Dedifferentiated amniotic fluid mesenchymal stem cell (primary cell): ENCODE data around the gene ANKRD12.
"Not testable (repeated sequence)": the region's sequence is repeated elsewhere in the genome, so short reads cannot be mapped to it uniquely, and the experiment has no call there.

Experiments
- DNase-seq: peaks from one replicate; pipeline ENCODE4 v3.0.0-alpha.2; 2016; ENCODE audit errors: extremely low spot score

ANKRD12 gene

DNA sequence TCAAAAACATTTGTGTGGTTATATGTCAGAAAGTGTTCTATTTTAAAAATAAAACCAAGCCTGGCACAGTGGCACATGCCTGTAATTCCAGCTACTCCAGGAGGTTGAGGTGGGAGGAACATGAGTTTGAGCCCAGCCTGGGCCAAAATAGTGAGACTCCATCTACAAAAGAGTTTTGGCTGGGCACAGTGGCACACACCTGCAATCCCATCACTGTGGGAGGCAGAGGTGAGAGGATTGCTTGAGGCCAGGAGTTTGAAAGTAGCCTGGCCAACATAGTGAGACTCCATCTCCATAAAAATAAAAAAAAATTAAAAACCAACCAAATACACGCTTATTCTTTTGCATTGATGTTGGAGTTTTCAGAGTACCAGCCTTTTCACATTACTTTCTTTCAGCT lies 9.6 kb downstream of the ANKRD12 start:
- DNase-seq = no peak

DNA sequence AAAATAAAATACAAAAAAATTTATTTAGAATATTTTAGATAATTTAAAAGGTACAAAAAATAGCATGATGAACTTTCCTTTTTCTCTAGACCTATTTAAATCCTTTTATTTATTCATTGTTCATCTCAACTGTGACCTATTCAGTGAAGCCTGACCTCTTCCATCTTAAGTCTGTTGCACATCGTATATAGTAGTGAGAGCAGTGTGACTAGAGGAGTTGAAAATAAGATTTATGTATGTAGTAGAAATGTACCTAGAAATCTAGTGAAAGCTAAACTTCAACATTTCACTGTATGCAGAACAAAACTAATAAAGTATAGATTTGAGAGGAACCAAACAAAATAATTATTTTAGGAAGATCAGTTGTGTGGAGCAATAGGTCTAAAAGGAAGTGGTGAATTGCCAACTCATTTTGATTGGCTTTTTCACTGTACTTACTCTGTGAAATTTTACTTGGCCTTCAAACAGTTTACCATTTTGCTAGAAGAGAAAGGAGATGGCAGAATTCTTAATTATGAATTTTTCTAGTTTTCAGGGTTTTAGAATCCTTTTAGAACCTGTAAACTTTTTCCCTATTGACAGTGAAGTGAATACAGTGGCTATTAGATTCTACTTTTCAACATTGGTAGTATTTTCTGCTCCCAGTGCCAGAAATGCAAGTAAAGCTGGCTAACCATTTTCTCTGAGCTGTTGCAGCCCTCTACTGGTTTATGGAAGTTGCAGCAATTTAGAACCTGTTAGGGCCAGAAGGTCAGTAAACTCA lies 11.0 kb downstream of the ANKRD12 start:
- peak; percentile 75 for DNase-seq

DNA sequence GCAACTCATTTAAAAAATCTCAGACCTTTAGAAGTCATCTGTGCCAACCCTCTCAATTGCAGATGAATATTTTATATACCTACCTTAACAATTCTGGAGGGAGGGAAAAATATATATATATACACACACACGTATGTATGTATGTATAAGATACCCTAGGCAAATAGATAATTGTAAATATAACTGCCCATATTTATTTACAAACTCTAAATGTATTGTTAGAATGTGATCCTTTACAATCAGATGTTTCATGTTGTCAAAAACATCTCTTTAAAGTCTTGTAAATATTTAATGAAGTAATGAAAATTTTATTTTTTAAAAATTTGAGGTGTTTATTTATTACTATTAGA lies 11.6 kb downstream of the ANKRD12 start:
- no peak for DNase-seq

DNA sequence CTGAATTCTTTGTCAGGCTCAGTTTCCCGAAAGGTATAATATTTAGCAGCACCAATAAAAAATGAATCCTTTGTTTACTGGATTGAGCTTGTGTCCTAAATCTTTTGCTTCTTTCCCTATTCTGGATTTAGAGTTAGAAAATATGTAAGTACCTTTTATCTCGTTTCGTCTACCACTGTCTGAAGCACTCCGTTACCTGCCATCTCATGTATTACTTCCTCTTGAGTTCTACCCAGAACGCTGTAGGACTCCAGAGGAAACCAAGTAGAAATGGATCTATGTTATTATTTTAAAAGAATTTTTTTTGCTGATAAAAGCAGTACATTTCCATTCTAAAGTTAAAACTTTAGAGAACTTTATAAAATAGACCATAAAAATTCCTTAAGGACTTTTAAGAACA lies 13.5 kb downstream of the ANKRD12 start:
- no peak for DNase-seq

DNA sequence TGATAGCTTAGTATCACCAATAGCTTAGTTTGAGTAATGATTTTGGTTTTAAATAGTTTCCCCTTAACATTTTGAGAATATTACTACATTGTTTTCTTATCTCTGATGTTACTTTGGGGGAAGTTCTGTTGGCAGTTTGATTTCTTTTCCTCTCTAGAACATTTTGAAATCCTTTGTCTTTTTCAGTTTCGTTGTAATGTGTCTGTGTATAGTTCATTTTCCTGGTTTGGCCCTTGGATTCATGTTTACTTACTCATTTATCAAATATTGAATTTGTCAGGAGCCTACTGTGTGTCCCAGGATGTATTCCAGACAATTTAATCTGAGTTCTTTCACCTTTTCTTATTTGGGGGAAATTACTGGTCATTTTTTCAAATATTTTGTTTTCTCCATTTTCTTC lies 16.7 kb downstream of the ANKRD12 start:
- DNase-seq = no peak

DNA sequence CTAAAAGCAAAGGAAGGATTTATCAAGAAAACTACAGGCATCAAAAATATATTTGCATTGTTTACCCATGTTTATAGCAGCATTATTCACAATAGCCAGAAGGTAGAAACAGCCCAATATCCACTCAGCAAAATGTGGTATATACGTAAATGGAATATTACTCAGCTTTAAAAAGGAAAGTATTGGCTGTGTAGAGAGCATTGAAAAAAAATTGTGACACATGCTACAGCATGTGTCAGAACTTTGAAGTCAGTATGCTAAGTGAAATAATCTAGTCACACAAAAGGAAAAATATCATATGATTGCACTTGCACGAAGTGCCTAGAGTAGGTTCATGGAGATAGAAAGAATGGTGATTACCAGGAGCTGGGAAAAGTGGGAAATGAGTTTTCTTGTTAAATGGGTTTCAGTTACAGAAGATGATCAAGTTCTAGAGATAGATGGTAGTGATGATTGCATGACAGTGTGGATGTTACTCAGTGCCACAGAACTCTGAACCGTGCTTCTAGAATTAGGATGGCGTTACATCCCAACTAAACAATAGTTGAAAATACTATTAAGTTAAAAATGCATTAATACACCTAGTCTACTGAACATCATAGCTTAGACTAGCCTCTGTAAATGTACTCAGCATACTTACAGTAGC lies 20.1 kb downstream of the ANKRD12 start:
- DNase-seq = no peak

DNA sequence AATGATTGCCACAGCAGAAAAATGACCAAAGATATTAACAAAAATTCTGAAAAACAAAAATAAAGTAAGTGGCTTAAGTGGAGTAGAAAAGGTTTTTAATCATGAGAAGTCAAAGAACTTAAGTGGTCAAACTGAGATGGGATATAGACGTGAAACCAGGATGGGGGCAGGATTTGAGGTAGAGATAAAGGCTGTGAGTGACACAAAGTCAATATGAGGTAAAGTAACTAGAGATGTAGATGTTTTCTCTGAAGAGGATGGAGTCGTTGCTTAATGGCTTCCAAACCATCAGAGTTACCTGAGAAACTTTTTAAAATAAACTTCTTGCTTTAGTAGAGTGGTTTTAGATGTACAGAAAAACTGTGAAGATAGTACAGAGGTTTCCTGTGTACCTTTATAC lies 21.2 kb downstream of the ANKRD12 start:
- no peak for DNase-seq

DNA sequence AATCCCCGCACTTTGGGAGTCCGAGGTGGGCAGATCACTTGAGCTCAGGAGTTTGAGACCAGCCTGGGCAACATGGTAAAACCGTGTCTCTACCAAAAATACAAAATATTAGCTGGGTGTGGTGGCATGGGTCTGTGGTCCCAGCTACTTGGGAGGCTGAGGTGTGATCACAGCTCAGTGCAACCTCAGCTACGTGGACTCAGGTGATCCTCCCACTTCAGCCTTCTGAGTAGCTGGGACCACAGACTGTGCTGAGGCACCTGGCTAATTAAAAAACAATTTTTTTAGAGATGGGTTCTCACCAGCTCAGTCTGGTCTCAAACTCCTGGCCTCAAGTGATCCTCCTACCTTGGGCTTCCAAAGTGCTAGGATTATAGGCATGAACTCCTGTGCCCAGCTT lies 23.4 kb downstream of the ANKRD12 start:
- DNase-seq = no peak

DNA sequence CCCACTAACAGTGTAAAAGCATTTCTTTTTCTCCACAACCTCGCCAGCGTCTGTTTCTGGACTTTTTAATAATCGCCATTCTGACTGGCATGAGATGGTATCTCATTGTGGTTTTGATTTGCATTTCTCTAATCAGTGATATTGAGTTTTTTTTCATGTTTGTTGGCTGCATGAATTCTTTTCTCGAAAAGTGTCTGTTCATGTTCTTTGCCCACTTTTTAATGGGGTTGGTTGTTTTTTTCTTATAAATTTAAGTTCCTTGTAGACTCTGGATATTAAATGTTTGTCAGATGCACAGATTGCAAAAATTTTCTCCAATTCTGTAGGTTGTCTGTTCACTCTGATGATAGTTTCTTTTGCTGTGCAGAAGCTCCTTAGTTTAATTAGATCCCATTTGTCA lies 26.1 kb downstream of the ANKRD12 start:
- DNase-seq = not testable (repeated sequence)

DNA sequence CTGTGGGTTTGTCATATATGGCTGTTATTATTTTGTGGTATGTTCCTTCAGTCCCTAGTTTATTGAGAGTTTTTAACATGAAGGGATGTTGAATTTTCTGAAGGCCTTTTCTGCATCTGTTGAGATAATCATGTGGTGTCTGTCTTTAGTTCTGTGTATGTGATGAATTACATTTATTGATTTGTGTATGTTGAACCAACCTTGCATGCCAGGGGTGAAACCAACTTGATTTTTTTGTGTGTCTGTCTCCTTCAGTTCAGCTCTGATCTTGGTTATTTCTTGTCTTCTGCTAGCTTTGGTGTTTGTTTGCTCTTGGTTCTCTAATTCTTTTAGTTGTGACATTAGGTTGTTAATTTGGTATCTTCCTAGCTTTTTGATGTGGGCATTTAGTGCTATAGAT lies 27.6 kb downstream of the ANKRD12 start:
- not testable (repeated sequence) for DNase-seq

DNA sequence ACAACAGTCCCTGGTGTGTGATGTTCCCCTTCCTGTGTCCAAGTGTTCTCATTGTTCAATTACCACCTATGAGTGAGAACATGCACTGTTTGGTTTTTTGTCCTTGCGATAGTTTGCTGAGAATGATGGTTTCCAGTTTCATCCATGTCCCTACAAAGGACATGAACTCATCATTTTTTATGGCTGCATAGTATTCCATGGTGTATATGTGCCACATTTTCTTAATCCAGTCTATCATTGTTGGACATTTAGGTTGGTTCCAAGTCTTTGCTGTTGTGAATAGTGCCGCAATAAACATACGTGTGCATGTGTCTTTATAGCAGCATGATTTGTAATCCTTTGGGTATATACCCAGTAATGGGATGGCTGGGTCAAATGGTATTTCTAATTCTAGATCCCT lies 29.3 kb downstream of the ANKRD12 start:
- DNase-seq = not testable (repeated sequence)

DNA sequence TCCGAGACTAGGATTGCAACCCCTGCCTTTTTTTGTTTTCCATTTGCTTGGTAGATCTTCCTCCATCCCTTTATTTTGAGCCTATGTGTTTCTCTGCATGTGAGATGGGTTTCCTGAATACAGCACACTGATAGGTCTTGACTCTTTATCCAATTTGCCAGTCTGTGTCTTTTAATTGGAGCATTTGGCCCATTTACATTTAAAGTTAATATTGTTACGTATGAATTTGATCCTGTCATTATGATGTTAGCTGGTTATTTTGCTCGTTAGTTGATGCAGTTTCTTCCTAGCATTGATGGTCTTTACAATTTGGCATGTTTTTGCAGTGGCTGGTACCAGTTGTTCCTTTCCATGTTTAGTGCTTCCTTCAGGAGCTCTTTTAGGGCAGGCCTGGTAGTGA lies 32.9 kb downstream of the ANKRD12 start:
- DNase-seq = not testable (repeated sequence)

DNA sequence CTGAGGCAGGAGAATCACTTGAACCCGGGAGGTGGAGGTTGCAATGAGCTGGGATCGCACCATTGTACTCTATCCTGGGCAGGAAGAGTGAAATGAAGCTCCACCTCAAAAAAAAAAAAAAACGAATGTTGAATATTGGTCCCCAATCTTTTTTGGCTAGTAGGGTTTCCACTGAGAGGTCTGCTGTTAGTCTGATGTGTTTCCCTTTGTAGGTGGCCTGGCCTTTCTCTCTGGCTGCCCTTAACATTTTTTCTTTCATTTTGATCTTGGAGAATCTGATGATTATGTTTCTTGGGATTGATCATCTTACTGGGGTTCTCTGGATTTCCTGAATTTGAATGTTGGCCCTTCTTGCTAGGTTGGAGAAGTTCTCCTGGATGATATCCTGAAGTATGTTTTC lies 35.3 kb downstream of the ANKRD12 start:
- DNase-seq = not testable (repeated sequence)

DNA sequence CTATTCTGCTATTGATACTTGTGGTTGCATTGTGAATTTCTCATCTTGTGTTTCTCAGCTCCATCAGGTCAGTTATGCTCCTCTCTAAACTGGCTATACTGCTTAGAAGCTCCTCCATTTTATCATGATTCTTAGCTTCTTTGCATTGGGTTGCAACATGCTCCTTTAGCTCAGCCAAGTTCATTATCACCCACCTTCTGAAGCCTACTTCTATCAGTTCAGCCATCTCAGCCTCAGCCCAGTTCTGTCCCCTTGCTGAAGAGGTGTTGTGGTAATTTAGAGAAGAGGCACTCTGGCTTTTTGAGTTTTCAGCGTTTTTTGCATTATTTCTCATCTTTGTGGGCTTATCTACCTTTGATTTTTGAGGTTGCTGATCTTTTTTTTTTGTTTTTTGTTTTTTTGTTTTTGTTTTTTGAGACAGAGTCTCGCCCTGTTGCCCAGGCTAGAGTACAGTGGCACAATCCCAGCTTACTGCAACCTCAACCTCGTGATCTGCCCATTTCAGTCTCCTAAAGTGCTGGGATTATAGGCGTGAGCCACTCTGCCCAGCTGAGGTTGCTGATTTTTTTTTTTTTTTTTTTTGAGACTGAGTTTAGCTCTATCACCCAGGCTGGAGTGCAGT lies 36.0 kb downstream of the ANKRD12 start:
- no peak for DNase-seq

DNA sequence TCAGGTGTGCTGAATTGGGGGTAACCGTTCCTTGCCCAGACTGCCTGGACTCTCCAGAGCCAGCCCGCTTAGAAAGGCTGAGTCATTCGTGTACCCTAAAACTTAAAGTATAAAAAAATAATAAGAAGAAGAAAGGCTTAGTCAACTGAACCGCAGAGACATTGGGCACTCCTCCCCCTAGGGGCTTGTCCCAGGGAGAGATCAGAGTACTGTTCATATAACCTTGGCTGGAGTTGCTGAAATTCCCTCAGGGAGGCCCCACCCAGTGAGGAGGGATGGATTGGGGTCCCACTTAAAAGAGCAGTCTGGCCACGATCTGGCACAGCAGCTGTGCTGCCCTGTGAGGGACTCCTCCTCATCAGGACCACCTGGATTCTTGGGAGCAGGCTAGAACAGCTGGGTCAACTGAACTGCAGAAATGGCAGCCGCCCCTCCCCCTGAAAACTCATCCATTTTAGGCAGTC lies 37.2 kb downstream of the ANKRD12 start:
- DNase-seq = no peak

DNA sequence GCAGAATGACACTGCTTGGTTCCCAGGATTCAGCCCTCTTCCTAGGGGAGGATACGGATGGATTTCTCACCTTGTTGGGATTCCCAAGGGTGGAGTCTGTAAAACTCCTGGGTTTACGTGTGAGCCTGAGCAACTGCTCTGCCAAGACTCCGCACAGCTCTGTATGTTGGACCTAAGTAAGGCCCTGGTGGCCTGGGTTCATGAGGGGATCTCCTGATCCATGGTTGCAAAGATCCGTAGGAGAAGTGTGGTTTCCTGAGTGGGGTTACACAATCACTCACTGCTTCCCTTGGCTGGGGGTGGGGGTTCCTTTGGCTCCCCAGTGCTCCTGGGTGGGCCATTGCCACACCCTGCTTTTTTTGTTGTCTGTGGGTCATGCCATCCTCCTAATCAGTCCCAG lies 37.7 kb downstream of the ANKRD12 start:
- DNase-seq = no peak

DNA sequence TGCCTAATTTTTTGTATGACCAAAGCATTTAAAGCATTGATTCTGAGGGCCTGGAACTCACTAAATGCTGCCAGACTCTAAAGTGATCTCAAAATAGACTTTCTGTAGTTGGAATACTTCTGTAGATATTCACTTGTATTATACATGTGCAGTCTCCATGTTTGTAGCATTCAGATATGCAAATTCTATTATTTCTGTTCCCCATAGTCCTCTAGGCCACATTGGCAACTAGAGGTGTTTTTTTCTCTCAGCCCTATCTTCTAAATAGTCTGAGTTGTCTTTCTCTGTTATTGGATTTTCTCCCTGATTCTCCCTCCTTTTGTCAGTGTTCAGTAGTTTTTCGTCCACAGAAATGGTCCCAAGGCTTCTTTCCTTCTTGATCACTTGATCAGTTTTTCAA lies 38.5 kb downstream of the ANKRD12 start:
- no peak for DNase-seq

DNA sequence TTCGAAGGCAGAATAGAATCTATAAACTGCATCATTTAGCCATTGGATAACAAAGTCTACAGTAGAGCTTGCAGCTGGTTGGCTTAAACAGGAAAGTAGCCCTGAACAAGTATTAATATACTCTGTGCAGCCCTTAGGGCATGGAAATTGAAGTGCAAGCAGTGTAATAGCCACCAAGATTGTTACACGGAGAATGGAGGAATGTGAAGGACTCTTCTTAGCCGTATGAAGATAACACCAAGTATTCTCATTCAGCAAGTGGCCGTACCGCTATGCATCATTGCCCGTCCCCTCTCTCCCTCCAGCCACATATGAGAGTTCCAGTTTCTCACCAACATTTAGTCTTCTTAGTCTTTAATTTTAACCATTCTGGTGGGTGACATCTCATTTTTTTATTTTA lies 40.5 kb downstream of the ANKRD12 start:
- DNase-seq = no peak

DNA sequence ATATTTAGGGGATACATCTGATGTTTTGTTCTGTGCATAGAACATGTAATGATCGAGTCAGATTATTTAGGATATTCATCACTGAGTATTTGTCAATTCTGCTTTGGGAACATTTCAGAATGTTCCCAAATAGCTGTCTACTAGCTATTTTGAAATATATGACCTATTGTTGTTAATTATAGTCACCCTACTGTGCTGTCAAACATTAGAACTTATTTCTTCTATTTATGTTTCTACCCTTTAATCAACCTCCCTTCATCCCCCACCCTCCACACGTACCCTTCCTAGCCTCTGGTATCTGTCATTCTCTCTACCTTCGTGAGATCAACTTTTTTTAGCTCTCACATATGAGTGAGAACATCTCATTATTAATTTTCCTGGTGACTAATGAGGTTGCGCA lies 40.9 kb downstream of the ANKRD12 start:
- DNase-seq = no peak

DNA sequence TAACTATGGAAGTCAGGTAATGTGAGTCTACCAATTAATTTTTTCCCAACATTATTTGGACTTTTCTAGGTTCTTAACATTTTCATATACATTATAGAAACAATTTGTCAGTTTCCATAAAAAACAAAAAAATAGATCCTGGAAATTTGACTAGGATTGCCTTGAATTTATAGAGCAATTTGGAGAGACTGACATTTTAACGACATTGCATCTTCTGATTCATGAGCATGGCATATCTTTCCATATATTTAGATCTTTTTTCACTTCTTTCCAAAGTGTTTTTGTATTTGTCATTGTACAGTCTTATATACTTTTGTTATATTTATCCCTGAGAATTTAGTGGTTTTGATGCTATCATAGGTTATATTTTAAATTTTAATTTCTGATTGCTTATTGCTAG lies 42.0 kb downstream of the ANKRD12 start:
- DNase-seq = no peak

DNA sequence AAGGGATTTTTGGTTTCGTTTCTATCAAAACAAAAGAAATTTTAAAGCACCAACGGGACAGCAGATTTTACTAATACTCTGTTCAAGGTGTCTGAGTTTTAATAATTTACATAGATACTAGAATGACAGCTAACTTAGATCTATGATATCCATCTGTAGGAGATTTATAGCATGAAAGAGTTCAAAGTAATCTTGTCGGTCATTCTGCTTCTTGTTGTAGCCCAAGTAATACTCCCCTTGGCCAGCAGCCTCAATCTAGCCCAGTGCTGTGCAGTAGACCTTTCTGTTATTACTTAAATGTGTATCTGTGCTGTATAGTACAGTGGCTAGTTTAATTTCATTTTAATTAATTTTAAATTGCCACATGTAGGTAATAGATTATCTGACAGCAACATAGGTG lies 44.7 kb downstream of the ANKRD12 start:
- DNase-seq = no peak

DNA sequence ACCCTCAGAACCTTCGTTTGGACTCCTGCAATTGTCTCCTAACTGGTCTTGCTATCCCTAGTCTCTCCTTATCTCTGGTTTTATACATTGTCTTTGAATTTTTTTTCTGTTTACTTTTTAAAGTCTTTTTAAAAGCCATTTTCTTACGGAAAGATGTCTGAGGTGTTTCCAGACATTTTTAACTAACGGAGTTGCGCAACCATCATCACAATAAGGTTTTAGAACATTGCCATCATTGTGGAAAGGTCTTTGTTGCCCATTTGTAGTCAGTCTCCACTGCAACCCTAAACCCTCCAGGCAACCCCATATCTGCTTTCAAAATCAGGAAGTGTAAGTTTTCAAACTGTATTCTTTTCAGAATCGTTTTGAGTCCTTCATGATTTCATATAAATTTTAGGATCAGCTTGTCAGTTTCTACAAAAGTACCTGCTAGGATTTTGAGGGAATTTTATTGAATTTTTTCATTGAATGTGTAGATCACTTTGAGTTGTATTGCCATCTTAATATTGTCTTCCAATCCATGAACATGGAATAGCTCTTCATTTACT lies 46.3 kb downstream of the ANKRD12 start:
- no peak for DNase-seq
